SU-DHL-6 (cell line): ENCODE measurements around the gene ANKS1A.

Experiments
- H2AFZ ChIP-seq: fragments of 200-600 bp; sonication (generic); 2 replicates; pipeline ENCODE4 v1.6.1; 2014; ENCODE audit warnings: low read depth, mild to moderate bottlenecking, moderate library complexity, mixed read lengths, antibody characterized with exemption, low read length; ENCODE audit not compliant: severe bottlenecking
- H3F3A ChIP-seq: fragments of 200-600 bp; shearing (Covaris generic); 2 replicates; pipeline ENCODE4 v1.6.0; 2016; ENCODE audit warnings: antibody characterized with exemption, mild to moderate bottlenecking; ENCODE audit not compliant: insufficient read depth
- H3K27ac ChIP-seq: fragments of 200-600 bp; sonication (generic); 2 replicates; pipeline ENCODE4 v1.5.1; 2016; ENCODE audit warnings: low read depth, mild to moderate bottlenecking, low read length, moderate library complexity, mixed read lengths
- H3K27me3 ChIP-seq: fragments of 200-600 bp; sonication (generic), shearing (Covaris generic); 2 replicates; pipeline ENCODE4 v1.6.0; 2014; ENCODE audit warnings: mild to moderate bottlenecking, low read length
- H3K36me3 ChIP-seq: fragments of 200-600 bp; sonication (generic); 2 replicates; pipeline ENCODE4 v1.6.1; 2014; ENCODE audit warnings: mild to moderate bottlenecking, low read length, mixed read lengths
- H3K4me2 ChIP-seq: fragments of 300-600, 200-600 bp; shearing (Covaris generic), sonication (generic); 2 replicates; pipeline ENCODE4 v1.6.0; 2014; ENCODE audit warnings: low read length, low read depth, mild to moderate bottlenecking; ENCODE audit not compliant: poor library complexity, severe bottlenecking
- H3K4me3 ChIP-seq: fragments of 200-600 bp; sonication (generic); 2 replicates; pipeline ENCODE4 v1.5.1; 2014; ENCODE audit warnings: antibody characterized with exemption, low read length, mild to moderate bottlenecking, mixed read lengths; ENCODE audit not compliant: insufficient read depth, poor library complexity, severe bottlenecking
- H3K79me2 ChIP-seq: fragments of 200-600 bp; sonication (generic); 2 replicates; pipeline ENCODE4 v1.6.1; 2014; ENCODE audit warnings: mild to moderate bottlenecking, low read length, moderate library complexity; ENCODE audit not compliant: insufficient read depth
- H3K9ac ChIP-seq: fragments of 200-600 bp; sonication (generic); 2 replicates; pipeline ENCODE4 v1.7.0; 2014; ENCODE audit warnings: mild to moderate bottlenecking, low read length
- H3K9me2 ChIP-seq: fragments of 200-600 bp; sonication (generic); replicated peaks from 2 replicates; pipeline ENCODE4 v1.6.1; 2014; ENCODE audit warnings: low read length; ENCODE audit not compliant: insufficient read depth
- H3K9me3 ChIP-seq: fragments of 200-600 bp; sonication (generic); 2 replicates; pipeline ENCODE4 v1.6.1; 2014; ENCODE audit warnings: low read length, mixed read lengths; ENCODE audit not compliant: insufficient read depth
- H4K20me1 ChIP-seq: fragments of 200-600 bp; sonication (generic); 2 replicates; pipeline ENCODE4 v1.6.1; 2014; ENCODE audit warnings: low read depth, mild to moderate bottlenecking, antibody characterized with exemption, low read length, moderate library complexity, mixed read lengths
- CTCF ChIP-seq: fragments of 200-600 bp; sonication (generic); IDR thresholded peaks from one replicate; pipeline ENCODE4 v1.5.1; 2017; ENCODE audit warnings: antibody characterized with exemption, mild to moderate bottlenecking, low read length, moderate library complexity; ENCODE audit not compliant: insufficient read depth, poor library complexity, severe bottlenecking
- EZH2phosphoT487 ChIP-seq: fragments of 200-600 bp; sonication (generic), shearing (Covaris generic); conservative IDR thresholded peaks from 2 replicates; pipeline ENCODE4 v1.6.1; 2018; ENCODE audit warnings: mild to moderate bottlenecking, antibody characterized with exemption, low read length, moderate library complexity, mixed read lengths

Gene ANKS1A

GRCh38 chr6:34900321-34901031 is 11.4 kb downstream of the ANKS1A start:
- Histone ChIP-seq H3K27ac (no peak overlapping the region), H3F3A (no peaks in the 10 kb centered on the region), H3K9ac (no peak overlapping the region), H3K9me2 (no peaks in the 10 kb centered on the region), H3K9me3 (no peaks in the 10 kb centered on the region), H2AFZ (no peak overlapping the region), H3K27me3 (no peaks in the 10 kb centered on the region), H3K4me3 (no peak overlapping the region), H3K79me2 (peaks cover 21% of the 10 kb centered on the region; the same call in 1 of the 2 replicates), H4K20me1 (0 out of 2 replicates have a peak, but pooled peaks cover 8% of the 10 kb centered on the region), H3K36me3 (no peaks in the 10 kb centered on the region), H3K4me2 (no peak overlapping the region)
- TF ChIP-seq EZH2phosphoT487 = no peak
- TF ChIP-seq CTCF = no peak

- H3K4me3 ChIP-seq = no peak overlapping the region
- H3F3A ChIP-seq = no peaks in the 10 kb centered on the region
- H3K27me3 ChIP-seq = no peaks in the 10 kb centered on the region
- H3K9me2 ChIP-seq = no peaks in the 10 kb centered on the region
- H2AFZ ChIP-seq = no peak overlapping the region
- no peak overlapping the region for H3K9ac ChIP-seq
- H3K36me3 ChIP-seq = no peaks in the 10 kb centered on the region
- H3K9me3 ChIP-seq = no peaks in the 10 kb centered on the region
- no peak overlapping the region for H3K27ac ChIP-seq
- H3K4me2 ChIP-seq = no peak overlapping the region
- H3K79me2 ChIP-seq = peaks cover 21% of the 10 kb centered on the region; the same call in 1 of the 2 replicates
- TF ChIP-seq CTCF (no peak), EZH2phosphoT487 (no peak)
- 0 out of 2 replicates have a peak, but pooled peaks cover 12% of the 10 kb centered on the region for H4K20me1 ChIP-seq
Measured at GRCh38 chr6:34901930-34902329, 12.9 kb downstream of the ANKS1A start.

GRCh38 chr6:34904990-34905613 is 16.0 kb downstream of the ANKS1A start:
- Histone ChIP-seq H3K9ac (no peak overlapping the region), H4K20me1 (peaks cover 21% of the 10 kb centered on the region; the same call in 1 of the 2 replicates), H2AFZ (no peak overlapping the region), H3K27me3 (no peaks in the 10 kb centered on the region), H3F3A (no peaks in the 10 kb centered on the region), H3K9me3 (no peaks in the 10 kb centered on the region), H3K4me2 (no peak overlapping the region), H3K4me3 (no peak overlapping the region), H3K36me3 (no peaks in the 10 kb centered on the region), H3K27ac (no peak overlapping the region), H3K9me2 (no peaks in the 10 kb centered on the region), H3K79me2 (peaks cover 15% of the 10 kb centered on the region; the same call in 1 of the 2 replicates)
- TF ChIP-seq EZH2phosphoT487 = no peak
- no peak for TF ChIP-seq CTCF
